Measurements from ENCODE around the gene POU2F1.

GRCh38 chr1:167418391-167418790 is 197.7 kb downstream of the POU2F1 start:
- TF ChIP-seq CTCF (IDR thresholded peaks at IDR 0.05 in 4 of 5, conservative IDR thresholded peaks at IDR 0.05 in 1 of 5): no peak
- no peak for TF ChIP-seq POLR2A (IDR thresholded peaks at IDR 0.05)
